ENCODE data around the gene ITGB6. TPM values are rescaled to one million over a fixed set of nuclear protein-coding genes. Genes with fewer than 3 reads are reported as not detected.

Gene ITGB6
- total RNA-seq, 1 experiment from 2014 or later, result not detected

GRCh38 chr2:160203007-160203406 lies 2.9 kb upstream of the ITGB6 start:
- Mint-ChIP-seq H3K27me3 (ENCODE audit: low read depth) (no peaks in the 10 kb centered on the region), H3K9me3 (peaks cover 12% of the 10 kb centered on the region), H3K36me3 (peaks cover 6% of the 10 kb centered on the region), H3K4me3 (no peak overlapping the region), H3K27ac (no peak overlapping the region), H3K4me1 (no peaks in the 10 kb centered on the region)
- ChIA-PET CTCF (no interaction called here), POLR2A (no interaction called here)
- DNase-seq (ENCODE audit: low spot score), result no peak
- no peak for ATAC-seq
- TF ChIP-seq SMAD3 (CRISPR knock-in tag; IDR thresholded peaks at IDR 0.05; ENCODE audit: borderline replicate concordance) (no peak), IRF1 (CRISPR knock-in tag; IDR thresholded peaks at IDR 0.05) (no peak), NR2C2 (CRISPR knock-in tag; IDR thresholded peaks at IDR 0.05) (no peak), JAZF1 (CRISPR knock-in tag; IDR thresholded peaks at IDR 0.05) (no peak), E2F5 (CRISPR knock-in tag; IDR thresholded peaks at IDR 0.05) (no peak), MAX (CRISPR knock-in tag; IDR thresholded peaks at IDR 0.05) (no peak)

- CTCF ChIA-PET, result no interaction called here
- Mint-ChIP-seq H3K4me3 (no peak overlapping the region), H3K27ac (no peak overlapping the region), H3K4me1 (no peaks in the 10 kb centered on the region), H3K36me3 (peaks cover 6% of the 10 kb centered on the region; the same call in 1 of the 2 replicates), H3K9me3 (peaks cover 12% of the 10 kb centered on the region), H3K27me3 (ENCODE audit: low read depth) (no peaks in the 10 kb centered on the region)
- POLR2A ChIA-PET, result no interaction called here
- no peak for TF ChIP-seq ZBTB43 (CRISPR knock-in tag; IDR thresholded peaks at IDR 0.05)
- no peak for TF ChIP-seq NR1H2 (CRISPR knock-in tag; IDR thresholded peaks at IDR 0.05)
- TF ChIP-seq FOXP4 (CRISPR knock-in tag; IDR thresholded peaks at IDR 0.05), result no peak
- TF ChIP-seq USF2 (CRISPR knock-in tag; IDR thresholded peaks at IDR 0.05), result no peak
- no peak for TF ChIP-seq ZNF219 (CRISPR knock-in tag; IDR thresholded peaks at IDR 0.05; ENCODE audit: borderline replicate concordance)
- TF ChIP-seq ARID4B (CRISPR knock-in tag; IDR thresholded peaks at IDR 0.05; ENCODE audit: borderline replicate concordance), result no peak
- no peak for TF ChIP-seq ZSCAN18 (CRISPR knock-in tag; IDR thresholded peaks at IDR 0.05)
- no peak for TF ChIP-seq TP53 (CRISPR knock-in tag; IDR thresholded peaks at IDR 0.05)
- no peak for TF ChIP-seq FOXP1 (CRISPR knock-in tag; IDR thresholded peaks at IDR 0.05; ENCODE audit: borderline replicate concordance)
- no peak for ATAC-seq
- no peak for DNase-seq (ENCODE audit: low spot score)
These were observed 1.9 kb upstream of the ITGB6 start for GRCh38 chr2:160201849-160202539.

All from WTC11 (cell line).